ENCODE data around the gene UMOD.

Gene UMOD

DNA sequence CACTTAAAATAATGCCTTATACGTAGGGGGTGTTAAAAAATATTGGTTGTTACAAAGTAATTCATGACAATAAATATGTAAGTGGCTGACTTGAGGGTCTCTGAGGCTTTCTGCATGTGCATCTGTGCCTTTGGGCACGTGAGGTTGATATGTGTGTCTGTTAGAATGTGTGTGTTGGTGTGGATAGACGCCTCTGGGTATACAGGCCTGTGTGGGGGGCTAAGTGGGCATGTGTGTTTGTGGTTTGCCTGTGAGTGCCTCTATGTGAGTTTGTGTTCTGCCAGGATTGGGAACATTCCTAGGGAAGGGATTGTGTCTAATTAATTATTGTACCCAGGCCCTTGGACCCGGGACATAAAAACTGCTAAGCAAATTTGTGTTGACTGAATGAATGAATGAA is 44.2 kb downstream of the UMOD start:
- H3K9ac ChIP-seq (ENCODE audit: low read length) = no peak overlapping the region
- TF ChIP-seq, protein P1, sequence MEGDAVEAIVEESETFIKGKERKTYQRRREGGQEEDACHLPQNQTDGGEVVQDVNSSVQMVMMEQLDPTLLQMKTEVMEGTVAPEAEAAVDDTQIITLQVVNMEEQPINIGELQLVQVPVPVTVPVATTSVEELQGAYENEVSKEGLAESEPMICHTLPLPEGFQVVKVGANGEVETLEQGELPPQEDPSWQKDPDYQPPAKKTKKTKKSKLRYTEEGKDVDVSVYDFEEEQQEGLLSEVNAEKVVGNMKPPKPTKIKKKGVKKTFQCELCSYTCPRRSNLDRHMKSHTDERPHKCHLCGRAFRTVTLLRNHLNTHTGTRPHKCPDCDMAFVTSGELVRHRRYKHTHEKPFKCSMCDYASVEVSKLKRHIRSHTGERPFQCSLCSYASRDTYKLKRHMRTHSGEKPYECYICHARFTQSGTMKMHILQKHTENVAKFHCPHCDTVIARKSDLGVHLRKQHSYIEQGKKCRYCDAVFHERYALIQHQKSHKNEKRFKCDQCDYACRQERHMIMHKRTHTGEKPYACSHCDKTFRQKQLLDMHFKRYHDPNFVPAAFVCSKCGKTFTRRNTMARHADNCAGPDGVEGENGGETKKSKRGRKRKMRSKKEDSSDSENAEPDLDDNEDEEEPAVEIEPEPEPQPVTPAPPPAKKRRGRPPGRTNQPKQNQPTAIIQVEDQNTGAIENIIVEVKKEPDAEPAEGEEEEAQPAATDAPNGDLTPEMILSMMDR (IDR thresholded peaks at IDR 0.05; ENCODE audit: low read depth, low read length) = no peak
- no peak for TF ChIP-seq EZH2phosphoT487 (IDR thresholded peaks at IDR 0.05; ENCODE audit: low read depth)
- no peaks in the 10 kb centered on the region for H3K79me2 ChIP-seq (ENCODE audit: low read length)
- peaks cover 12% of the 10 kb centered on the region for H3K4me1 ChIP-seq (ENCODE audit: low read length)
- no peak overlapping the region for H3K4me2 ChIP-seq (ENCODE audit: low read length)
- H3K36me3 ChIP-seq (replicated peaks; ENCODE audit: low read depth, low read length) = no peaks in the 10 kb centered on the region
- H2AFZ ChIP-seq (ENCODE audit: low read depth, low read length) = no peak overlapping the region
- no peaks in the 10 kb centered on the region for H4K20me1 ChIP-seq (ENCODE audit: insufficient read depth, low read length)
- H3K27me3 ChIP-seq (ENCODE audit: low read depth, low read length) = peaks cover 30% of the 10 kb centered on the region
- H3K9me3 ChIP-seq (ENCODE audit: insufficient read depth, low read length) = no peaks in the 10 kb centered on the region
- no peak overlapping the region for H3K4me3 ChIP-seq (ENCODE audit: low read length)
- no peak overlapping the region for H3K27ac ChIP-seq (ENCODE audit: low read length)

DNA sequence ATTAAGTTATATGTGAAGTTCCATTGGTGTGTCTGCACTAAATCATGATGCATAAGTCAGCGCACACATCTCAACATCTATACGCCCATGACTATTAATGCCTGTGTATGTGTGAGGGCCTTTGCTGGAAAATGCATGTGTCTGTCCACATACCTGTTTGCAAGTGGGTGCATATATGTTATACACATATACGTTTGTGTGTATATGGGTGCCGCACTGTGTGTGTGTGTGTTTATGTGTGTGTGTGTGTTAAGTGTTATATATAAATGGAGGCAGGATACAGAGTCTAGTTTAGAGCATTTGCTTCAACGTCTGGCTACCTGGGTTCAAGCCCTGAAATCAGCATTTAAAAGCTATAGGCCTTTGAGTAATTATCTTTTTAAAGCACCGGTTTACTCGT is 44.7 kb downstream of the UMOD start:
- no peaks in the 10 kb centered on the region for H4K20me1 ChIP-seq (ENCODE audit: insufficient read depth, low read length)
- no peak overlapping the region for H3K9ac ChIP-seq (ENCODE audit: low read length)
- no peak overlapping the region for H3K27ac ChIP-seq (ENCODE audit: low read length)
- peaks cover 32% of the 10 kb centered on the region for H3K27me3 ChIP-seq (ENCODE audit: low read depth, low read length)
- H3K4me3 ChIP-seq (ENCODE audit: low read length) = no peak overlapping the region
- H3K4me1 ChIP-seq (ENCODE audit: low read length) = peaks cover 12% of the 10 kb centered on the region
- H3K4me2 ChIP-seq (ENCODE audit: low read length) = no peak overlapping the region
- H3K9me3 ChIP-seq (ENCODE audit: insufficient read depth, low read length) = no peaks in the 10 kb centered on the region
- TF ChIP-seq, protein P1 (IDR thresholded peaks at IDR 0.05; ENCODE audit: low read depth, low read length) = no peak
- no peak for TF ChIP-seq EZH2phosphoT487 (IDR thresholded peaks at IDR 0.05; ENCODE audit: low read depth)
- H3K36me3 ChIP-seq (replicated peaks; ENCODE audit: low read depth, low read length) = no peaks in the 10 kb centered on the region
- H2AFZ ChIP-seq (ENCODE audit: low read depth, low read length) = no peak overlapping the region
- no peaks in the 10 kb centered on the region for H3K79me2 ChIP-seq (ENCODE audit: low read length)

GRCh38 chr16:20307240-20307671 is 45.3 kb downstream of the UMOD start:
- H3K4me2 ChIP-seq (ENCODE audit: low read length) = no peak overlapping the region
- H3K27me3 ChIP-seq (ENCODE audit: low read depth, low read length) = peaks cover 32% of the 10 kb centered on the region
- TF ChIP-seq, protein P1 (IDR thresholded peaks at IDR 0.05; ENCODE audit: low read depth, low read length) = no peak
- TF ChIP-seq EZH2phosphoT487 (IDR thresholded peaks at IDR 0.05; ENCODE audit: low read depth) = no peak
- no peak overlapping the region for H3K9ac ChIP-seq (ENCODE audit: low read length)
- H3K9me3 ChIP-seq (ENCODE audit: insufficient read depth, low read length) = no peaks in the 10 kb centered on the region
- H3K79me2 ChIP-seq (ENCODE audit: low read length) = no peaks in the 10 kb centered on the region
- peaks cover 12% of the 10 kb centered on the region for H3K4me1 ChIP-seq (ENCODE audit: low read length)
- no peak overlapping the region for H3K4me3 ChIP-seq (ENCODE audit: low read length)
- H2AFZ ChIP-seq (ENCODE audit: low read depth, low read length) = no peak overlapping the region
- H4K20me1 ChIP-seq (ENCODE audit: insufficient read depth, low read length) = no peaks in the 10 kb centered on the region
- no peaks in the 10 kb centered on the region for H3K36me3 ChIP-seq (replicated peaks; ENCODE audit: low read depth, low read length)
- no peak overlapping the region for H3K27ac ChIP-seq (ENCODE audit: low read length)

DNA sequence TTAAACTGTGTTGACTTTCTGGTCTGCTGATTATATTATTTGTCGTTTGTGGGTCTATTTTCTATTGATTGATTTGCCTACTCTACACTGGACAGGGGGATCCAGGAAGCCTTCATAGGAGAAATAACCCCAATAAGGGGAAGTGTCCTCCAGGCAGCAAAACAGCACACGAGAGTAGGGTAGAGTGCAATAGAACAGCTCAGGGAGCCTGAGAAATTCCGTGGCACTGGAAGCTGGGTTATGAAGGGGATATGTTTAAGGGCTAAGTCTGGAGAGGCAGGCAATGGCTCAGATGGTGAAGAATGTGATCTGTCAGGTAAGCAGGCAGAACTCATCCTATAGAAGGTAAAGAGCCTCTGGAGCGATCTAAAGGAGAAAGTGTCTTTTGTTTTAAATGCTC is 46.1 kb downstream of the UMOD start:
- no peak overlapping the region for H2AFZ ChIP-seq (ENCODE audit: low read depth, low read length)
- H3K27me3 ChIP-seq (ENCODE audit: low read depth, low read length) = peaks cover 37% of the 10 kb centered on the region
- no peaks in the 10 kb centered on the region for H3K79me2 ChIP-seq (ENCODE audit: low read length)
- TF ChIP-seq, protein P1 (IDR thresholded peaks at IDR 0.05; ENCODE audit: low read depth, low read length) = no peak
- TF ChIP-seq EZH2phosphoT487 (IDR thresholded peaks at IDR 0.05; ENCODE audit: low read depth) = no peak
- no peak overlapping the region for H3K9ac ChIP-seq (ENCODE audit: low read length)
- no peak overlapping the region for H3K4me3 ChIP-seq (ENCODE audit: low read length)
- peaks cover 12% of the 10 kb centered on the region for H3K4me1 ChIP-seq (ENCODE audit: low read length)
- no peaks in the 10 kb centered on the region for H3K36me3 ChIP-seq (replicated peaks; ENCODE audit: low read depth, low read length)
- no peak overlapping the region for H3K27ac ChIP-seq (ENCODE audit: low read length)
- no peak overlapping the region for H3K4me2 ChIP-seq (ENCODE audit: low read length)
- H3K9me3 ChIP-seq (ENCODE audit: insufficient read depth, low read length) = no peaks in the 10 kb centered on the region
- no peaks in the 10 kb centered on the region for H4K20me1 ChIP-seq (ENCODE audit: insufficient read depth, low read length)
